Measurements from ENCODE around the gene FOXO3.
"Not testable (repeated sequence)": the region's sequence is repeated elsewhere in the genome, so short reads cannot be mapped to it uniquely, and the experiment has no call there.

The FOXO3 gene

GRCh38 chr6:108633436-108633835 lies 72.7 kb downstream of the FOXO3 start:
- no peak for DNase-seq

DNA sequence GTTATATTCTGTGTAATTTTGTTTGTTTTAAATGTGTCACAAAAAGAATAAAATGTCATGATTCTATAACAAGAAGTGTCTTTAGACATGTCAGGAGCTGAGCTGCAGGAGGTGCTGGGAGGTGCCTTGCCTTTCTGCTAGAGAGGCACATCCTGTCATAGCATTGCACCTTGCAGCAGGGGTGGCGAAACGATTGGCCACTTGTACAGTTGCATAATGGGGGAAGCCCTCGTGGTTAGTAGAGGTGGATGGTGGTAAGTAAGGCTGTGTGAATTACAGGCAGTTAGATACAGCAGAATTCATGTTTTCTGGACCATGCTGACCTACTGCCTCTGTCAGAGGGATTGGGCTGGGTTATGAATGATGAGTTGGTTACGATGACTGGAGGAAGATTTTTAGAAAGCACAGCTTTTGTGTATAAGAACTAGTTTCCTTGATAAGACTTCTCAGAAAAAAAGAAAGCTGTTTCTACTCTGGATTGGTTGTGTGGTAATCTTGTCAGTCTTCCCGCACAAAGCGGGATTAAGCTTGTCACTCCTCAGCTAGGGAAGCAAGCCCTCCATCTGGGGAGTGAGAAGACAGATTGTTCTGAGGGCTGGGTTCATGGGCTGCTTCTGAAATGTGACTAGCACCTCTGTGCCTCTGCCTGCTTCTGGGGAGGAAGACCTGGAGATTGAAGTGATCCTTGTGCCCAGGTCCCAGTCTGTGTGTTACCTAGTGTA lies 74.9 kb downstream of the FOXO3 start:
- DNase-seq, result no peak

- no peak for DNase-seq
Observed at GRCh38 chr6:108637963-108638362, 77.2 kb downstream of the FOXO3 start.

DNA sequence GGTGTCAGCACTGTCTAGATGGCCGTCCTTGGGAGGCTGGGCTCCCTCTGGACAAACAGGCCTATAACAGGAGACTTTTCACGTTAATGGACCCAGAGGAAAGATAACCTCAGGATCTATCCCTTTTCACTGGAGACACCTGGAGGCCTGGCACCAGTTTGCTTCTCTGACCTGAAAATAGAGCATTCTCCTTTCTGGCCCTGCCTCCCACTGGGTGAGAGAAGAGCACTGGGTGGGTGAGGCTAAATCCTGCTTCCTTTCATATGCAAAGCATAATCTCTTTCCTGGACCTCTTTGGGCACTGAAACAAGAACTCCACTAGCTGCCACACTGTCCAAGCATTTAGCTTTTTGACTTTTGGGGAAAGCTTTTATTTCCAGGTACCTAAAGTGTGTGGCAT lies 78.3 kb downstream of the FOXO3 start:
- no peak for DNase-seq

- no peak for DNase-seq
Observed at GRCh38 chr6:108640104-108640503, 79.4 kb downstream of the FOXO3 start.

DNA sequence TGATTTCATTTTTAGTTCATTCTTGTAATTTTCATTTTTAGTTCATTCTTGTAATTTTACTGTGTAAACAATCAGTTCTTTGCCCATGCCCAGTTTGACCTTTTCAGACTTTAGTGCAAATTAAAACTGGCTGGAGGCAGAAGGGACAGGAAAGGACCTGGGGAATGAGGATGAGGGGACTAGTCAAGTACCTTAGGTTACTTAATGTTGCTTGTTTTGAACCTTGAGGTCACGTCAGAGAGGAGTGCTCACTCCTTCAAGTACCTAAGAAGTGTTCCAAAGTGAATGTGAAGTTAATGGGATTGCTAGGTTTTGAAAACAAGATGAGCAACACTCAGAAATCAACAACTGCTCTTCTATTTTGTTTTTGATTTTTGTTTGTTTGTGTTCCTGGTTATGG lies 82.5 kb downstream of the FOXO3 start:
- no peak for DNase-seq

DNA sequence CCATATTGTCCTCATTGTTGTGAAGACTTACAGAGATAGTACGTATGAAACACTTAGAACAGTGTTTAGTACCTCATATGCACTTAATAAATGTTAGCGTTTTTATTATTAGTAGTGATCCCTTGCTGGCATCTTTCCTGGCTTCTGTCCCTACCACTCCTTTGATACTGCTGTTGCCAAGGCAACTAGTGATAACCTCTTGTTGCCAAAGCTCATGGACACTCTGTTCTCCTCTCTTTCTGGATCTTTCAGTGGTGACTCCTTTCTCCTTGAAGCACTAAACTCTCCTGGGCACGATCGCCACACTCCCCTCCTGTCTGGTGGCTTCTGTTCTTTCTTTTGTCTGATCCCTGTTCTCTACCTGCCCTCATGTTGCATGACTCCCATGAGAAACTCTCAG lies 83.5 kb downstream of the FOXO3 start:
- no peak for DNase-seq

DNA sequence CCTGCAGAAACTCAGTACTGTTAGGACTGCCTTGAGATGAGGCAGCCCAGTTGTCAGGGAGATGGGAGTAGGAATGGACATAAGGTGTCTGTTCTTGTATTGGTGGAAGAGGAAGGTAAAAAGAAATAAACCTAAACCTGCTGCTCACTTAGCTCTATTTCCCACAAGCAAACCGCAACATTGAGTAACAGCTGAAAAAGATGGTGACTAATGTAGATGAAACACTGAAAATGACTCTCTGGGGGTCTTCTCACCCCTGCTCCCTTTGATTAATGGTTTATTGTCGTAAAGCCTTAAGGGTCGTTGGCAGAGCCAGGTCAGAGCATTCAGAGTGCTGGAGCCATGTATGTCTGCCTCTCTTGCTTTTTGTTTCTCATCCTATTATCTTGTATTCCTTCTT lies 87.5 kb downstream of the FOXO3 start:
- no peak for DNase-seq

- DNase-seq, result no peak
Observed at GRCh38 chr6:108650325-108650724, 89.6 kb downstream of the FOXO3 start.

DNA sequence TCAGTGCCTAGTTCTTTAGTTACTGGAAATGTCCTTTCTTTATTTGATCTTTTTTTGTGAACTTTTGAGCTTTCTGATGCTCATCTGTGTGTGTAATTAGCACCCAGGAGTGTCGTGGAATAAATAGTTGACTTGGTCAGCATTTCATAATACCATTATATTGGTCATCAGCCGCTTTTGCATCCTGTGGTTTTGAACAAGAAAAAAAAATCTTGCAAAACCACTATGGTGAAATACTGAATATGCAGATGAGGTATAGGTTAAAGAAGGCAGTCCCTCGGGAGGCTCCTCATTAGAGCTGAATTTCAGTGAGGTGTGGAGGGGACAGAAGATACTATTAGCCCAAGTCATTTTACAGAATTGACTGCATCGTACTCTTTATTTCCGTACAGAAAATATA lies 90.1 kb downstream of the FOXO3 start:
- DNase-seq, result no peak

DNA sequence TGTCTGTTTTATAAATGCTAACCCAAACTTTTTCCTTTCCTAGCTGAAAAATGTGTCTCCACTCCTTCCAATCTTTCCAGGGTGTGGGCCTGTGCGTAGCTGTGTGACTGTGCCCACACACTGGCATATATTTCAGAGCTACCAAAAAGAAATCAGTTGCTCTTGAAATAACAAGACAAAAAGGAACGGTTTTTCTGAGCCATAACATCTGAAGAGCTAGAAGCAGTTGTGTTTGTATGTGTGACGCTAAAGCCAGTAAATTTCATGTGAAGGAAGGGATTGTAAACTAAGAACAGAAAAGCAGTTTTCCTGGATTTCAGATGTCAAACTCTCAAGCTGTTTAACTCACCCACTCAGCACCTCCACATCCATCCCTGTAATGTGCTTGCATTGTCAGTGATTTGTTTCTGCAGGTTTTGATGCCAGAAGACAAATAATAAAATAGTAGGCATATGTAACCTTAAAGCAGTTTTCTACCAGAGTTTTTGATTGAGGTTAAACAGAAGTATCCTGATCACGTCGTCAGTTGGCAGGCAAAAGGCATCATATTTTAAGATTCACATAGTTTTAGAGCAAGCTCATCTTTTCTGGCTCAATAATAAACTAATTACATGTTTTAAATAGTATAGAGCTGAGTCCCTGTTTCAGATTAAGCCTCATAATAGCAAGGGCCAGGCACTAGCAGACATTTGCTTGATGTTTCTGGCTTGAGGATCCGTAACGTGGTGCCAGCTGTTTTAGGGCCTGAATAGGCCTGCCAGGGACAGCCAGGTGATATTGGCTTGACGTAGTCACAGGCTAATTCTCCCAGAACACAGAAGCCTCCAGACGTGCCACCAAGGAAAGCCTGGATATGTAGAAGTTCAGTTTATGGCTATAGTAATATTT lies 90.9 kb downstream of the FOXO3 start:
- no peak for DNase-seq

DNA sequence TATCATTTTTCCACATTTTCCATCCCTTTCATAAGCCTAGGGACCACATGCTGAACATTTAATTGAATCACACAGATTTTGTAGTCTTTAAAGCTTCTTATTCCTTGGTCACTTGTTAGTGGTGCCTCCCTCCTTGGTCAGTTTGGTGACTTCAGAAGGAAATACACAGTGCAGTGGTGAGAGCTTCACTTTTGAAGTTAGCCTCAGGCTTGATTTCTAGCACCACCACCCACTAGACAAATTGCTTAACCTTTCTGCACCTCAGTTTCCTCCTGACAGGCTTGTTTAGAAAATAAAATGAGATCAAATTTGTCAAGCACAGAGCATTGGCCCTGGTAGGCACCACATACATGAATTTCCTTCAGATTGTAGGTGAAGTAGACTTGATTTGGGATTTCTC lies 91.7 kb downstream of the FOXO3 start:
- no peak for DNase-seq

GRCh38 chr6:108653949-108654348 lies 93.2 kb downstream of the FOXO3 start:
- DNase-seq, result no peak

- DNase-seq, result no peak
Observed at GRCh38 chr6:108654465-108655106, 93.9 kb downstream of the FOXO3 start.

DNA sequence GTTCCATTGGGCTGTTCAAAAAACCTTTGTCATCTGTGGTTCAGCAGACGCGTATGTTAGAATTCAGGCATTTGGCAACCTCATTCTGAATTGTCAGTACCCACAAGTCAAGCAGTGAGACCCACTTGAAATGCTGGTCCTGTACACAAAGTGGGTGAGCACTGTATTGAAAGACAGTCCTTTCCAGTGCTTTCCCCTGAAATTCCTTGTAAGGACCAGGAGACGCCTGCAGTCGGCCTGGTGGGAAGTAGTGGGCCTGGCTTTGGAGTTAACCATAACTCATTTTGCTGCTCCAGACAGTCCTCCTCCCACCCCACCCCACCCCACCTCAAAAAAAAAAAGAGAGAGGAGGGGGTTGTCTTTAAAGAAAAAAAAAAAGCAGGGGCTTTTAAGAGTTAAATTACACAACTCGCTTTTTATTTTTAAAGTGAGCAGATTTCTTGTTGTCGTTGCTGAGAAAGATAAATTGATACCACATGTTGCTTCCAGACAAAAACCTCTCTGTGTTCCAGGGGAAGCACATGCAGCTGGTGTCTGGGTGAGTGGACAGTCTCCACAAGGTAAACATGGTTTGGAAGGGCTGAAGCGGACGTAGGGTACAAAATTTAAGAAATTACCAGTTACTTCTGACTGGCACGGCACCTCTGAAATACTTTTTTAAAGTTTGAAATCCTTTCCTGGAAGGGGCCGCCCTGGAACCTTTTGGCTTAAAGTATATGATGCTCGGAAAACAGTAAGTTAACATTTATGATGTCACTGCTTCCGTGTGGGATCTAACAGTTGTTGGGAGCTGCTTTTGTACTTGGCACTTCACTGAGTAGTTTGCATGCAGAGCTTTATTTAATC lies 95.3 kb downstream of the FOXO3 start:
- no peak for DNase-seq

DNA sequence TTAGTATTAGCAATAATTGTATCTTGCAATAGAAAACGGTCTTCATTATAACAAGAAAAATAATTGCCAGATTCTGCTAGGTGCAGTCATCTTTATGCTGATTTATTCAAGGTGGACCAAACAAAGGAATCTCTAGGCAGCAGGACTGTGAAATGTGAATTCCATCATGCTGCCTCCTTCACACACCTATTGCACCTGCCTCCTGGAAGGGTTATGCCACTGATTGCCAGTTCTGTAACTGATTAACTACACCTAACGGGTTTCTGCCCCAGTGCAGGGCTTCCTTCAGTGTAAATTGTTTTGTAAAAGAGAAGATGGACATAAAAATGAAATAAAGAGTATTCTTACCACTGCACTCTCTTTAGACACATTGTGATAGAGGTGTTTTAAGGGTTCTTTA lies 96.1 kb downstream of the FOXO3 start:
- DNase-seq, result no peak

GRCh38 chr6:108658174-108658573 lies 97.5 kb downstream of the FOXO3 start:
- DNase-seq, result no peak

GRCh38 chr6:108658785-108659184 lies 98.1 kb downstream of the FOXO3 start:
- DNase-seq, result not testable (repeated sequence)

DNA sequence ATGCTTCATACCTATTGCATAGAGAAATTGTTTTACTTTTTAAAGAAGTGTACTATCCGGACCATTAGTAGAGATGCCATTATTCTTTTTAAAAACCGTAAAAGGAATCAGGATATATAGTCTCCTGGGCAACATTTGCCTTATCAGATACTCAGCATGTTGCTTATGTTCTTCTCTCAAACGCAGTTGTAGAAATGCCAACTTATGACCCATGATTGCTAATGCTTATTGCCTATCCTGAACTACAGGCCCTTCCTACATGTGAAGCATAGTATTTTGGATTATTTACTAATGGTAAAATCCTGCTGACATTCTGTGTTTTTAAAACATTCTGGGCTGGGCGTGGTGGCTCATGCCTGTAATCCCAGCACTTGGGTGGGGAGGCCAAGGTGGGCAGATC lies 99.5 kb downstream of the FOXO3 start:
- no peak for DNase-seq

DNA sequence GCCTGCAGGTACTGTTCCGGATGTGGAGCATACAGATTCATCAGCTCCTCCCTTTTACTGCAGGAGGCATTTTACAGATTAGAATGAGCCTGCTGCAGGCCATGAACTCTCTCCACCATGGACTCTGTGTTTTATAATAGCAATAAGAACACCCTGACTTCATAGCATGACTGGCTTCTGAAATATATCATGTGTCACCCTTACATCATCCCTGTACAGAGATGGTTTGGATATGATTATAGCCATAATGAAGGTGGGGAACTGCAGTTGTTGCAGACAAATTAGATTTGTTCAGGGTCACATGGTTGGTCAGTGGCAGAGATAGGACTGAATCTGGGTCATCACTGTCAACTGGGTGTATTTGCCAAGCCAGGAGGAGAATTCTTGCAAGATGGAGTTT lies 100.7 kb downstream of the FOXO3 start:
- no peak for DNase-seq

DNA sequence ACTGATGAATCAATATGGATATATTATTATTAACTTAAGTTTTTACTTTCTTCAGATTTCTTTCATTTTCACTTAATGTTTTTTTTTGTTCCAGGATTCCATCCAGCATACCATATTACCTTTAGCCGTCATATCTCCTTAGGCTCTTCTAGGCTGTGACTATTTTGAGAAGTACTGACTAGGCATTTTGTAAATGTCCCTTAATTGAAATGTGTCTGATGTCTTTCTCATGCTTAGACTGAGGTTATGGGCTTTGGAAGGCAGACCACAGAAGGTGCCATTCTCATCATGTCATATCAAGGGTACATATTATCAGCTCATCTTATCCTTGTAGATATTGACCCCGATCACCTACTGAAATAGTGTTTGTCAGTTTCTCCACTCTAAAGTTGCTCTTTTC lies 101.3 kb downstream of the FOXO3 start:
- DNase-seq, result no peak

DNA sequence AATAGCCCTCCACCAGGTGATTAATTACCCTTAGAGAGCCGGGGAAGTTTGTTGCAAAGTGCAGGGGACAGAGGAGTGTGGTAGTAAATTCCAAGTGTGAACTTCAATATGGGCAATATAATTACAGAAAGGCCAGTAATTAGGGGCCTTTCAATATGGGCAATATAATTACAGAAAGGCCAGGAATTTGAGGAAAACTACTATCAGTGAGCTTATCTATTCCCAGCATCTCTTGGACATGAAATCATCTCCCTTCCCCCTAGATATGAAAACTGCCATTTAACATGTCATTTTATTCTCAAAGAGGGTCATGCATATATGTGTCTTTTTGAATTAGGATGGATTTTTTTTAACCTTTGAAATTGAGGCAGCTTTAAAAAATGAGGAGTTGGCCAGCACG lies 102.0 kb downstream of the FOXO3 start:
- DNase-seq, result no peak

Data from effector CD8-positive, alpha-beta T cell (primary cell).